ENCODE measurements around the gene HACD3.

HACD3 gene

GRCh38 chr15:65618560-65619109 lies 88.4 kb downstream of the HACD3 start:
- no peak for TF ChIP-seq CTCF (IDR thresholded peaks at IDR 0.05; ENCODE audit: extremely low read depth, missing control alignments)
- DNase-seq (ENCODE audit: low spot score), result no peak

- TF ChIP-seq CTCF (IDR thresholded peaks at IDR 0.05; ENCODE audit: extremely low read depth, missing control alignments), result no peak
- no peak for DNase-seq (ENCODE audit: low spot score)
These were observed 89.5 kb downstream of the HACD3 start for GRCh38 chr15:65619626-65620290.

GRCh38 chr15:65620833-65621232 lies 90.6 kb downstream of the HACD3 start:
- TF ChIP-seq CTCF (IDR thresholded peaks at IDR 0.05; ENCODE audit: extremely low read depth, missing control alignments), result no peak
- DNase-seq (ENCODE audit: low spot score), result no peak

GRCh38 chr15:65621638-65622037 lies 91.4 kb downstream of the HACD3 start, which contains the start of gene SLC24A1:
Gene SLC24A1 (plus strand): TSS chr15:65621938. CDS start chr15:65624081, 2,143 bp downstream.
- TF ChIP-seq CTCF (IDR thresholded peaks at IDR 0.05; ENCODE audit: extremely low read depth, missing control alignments), result no peak
- DNase-seq (ENCODE audit: low spot score), result no peak

GRCh38 chr15:65623103-65623502 lies 92.8 kb downstream of the HACD3 start:
- no peak for TF ChIP-seq CTCF (IDR thresholded peaks at IDR 0.05; ENCODE audit: extremely low read depth, missing control alignments)
- no peak for DNase-seq (ENCODE audit: low spot score)

- DNase-seq (ENCODE audit: low spot score), result no peak
- TF ChIP-seq CTCF (IDR thresholded peaks at IDR 0.05; ENCODE audit: extremely low read depth, missing control alignments), result no peak
These were observed 96.6 kb downstream of the HACD3 start for GRCh38 chr15:65626856-65627255.
